T-cell (primary cell): ENCODE data around the gene PACS2. TPM values are rescaled to one million over a fixed set of nuclear protein-coding genes. Genes with fewer than 3 reads are reported as not detected.

Source experiments
- ATAC-seq, 4 experiments: fragments of 200-7000 bp in 3 of 4; fragments of 150-1000 bp in 1 of 4; cut with Tn5 transposase; replicated peaks in 1 of 4; 1 replicate in 3 of 4; 2 replicates in 1 of 4; pipeline ENCODE4 v1.10.0; 2021; ENCODE audit warnings: moderate library complexity in 3 of 4, mild to moderate bottlenecking in 2 of 4, moderate number of reproducible peaks in 1 of 4
- CTCF ChIA-PET, 2 donors: fragments of 300-600 bp; sonication (Branson Sonifier 250); formaldehyde crosslinking; loops; one replicate each; lab custom pipeline; 2022; ENCODE audit warnings: antibody characterized with exemption in 2 of 2; lab: Charles Lee
- POLR2A ChIA-PET, 2 donors: fragments of 300-600 bp; sonication (Branson Sonifier 250); formaldehyde crosslinking; loops; one replicate each; lab custom pipeline; 2022; ENCODE audit warnings: antibody characterized with exemption in 2 of 2; lab: Charles Lee
- DNase-seq, 35 experiments: peaks; one replicate each; pipeline versions ENCODE4 v3.0.0 to v3.0.0-alpha.2; 2013 to 2023
- H3K27ac ChIP-seq: one replicate; pipeline ENCODE4 v1.5.1; 2013; ENCODE audit warnings: low read length
- H3K27me3 ChIP-seq, 2 experiments: replicated peaks in 1 of 2; 1 replicate in 1 of 2; 2 replicates in 1 of 2; pipeline versions ENCODE4 v1.6.1 to v1.7.0; 2013; ENCODE audit warnings: low read length in 1 of 2, mixed read lengths in 1 of 2; ENCODE audit not compliant: control insufficient read depth in 2 of 2, insufficient read depth in 2 of 2; ENCODE audit errors: extremely low read depth in 1 of 2
- H3K36me3 ChIP-seq, 2 donors: 1 replicate in 1 of 2; 2 replicates in 1 of 2; pipeline versions ENCODE4 v1.6.1 to v1.7.0; 2013; ENCODE audit warnings: low read length in 1 of 2; ENCODE audit not compliant: control insufficient read depth in 2 of 2, insufficient read depth in 1 of 2; ENCODE audit errors: extremely low read depth in 1 of 2
- H3K4me1 ChIP-seq, 2 experiments: 1 replicate in 1 of 2; 2 replicates in 1 of 2; pipeline versions ENCODE4 v1.6.1 to v1.7.0; 2013; ENCODE audit warnings: low read length in 2 of 2, mixed read lengths in 1 of 2; ENCODE audit not compliant: insufficient read depth in 2 of 2, control insufficient read depth in 1 of 2; ENCODE audit errors: extremely low read depth in 1 of 2
- H3K4me3 ChIP-seq, 2 donors: 1 replicate in 1 of 2; 2 replicates in 1 of 2; pipeline versions ENCODE4 v1.5.1 to v1.7.0; 2013; ENCODE audit warnings: mild to moderate bottlenecking in 2 of 2, low read length in 1 of 2, moderate library complexity in 1 of 2; ENCODE audit not compliant: control insufficient read depth in 1 of 2; ENCODE audit errors: extremely low read depth in 1 of 2
- H3K9me3 ChIP-seq: 2 replicates; pipeline ENCODE4 v1.7.0; 2013
- H3K27ac Mint-ChIP-seq, 2 donors: one replicate each; pipeline ENCODE4 v1.8.0; 2020 to 2021; ENCODE audit warnings: mild to moderate bottlenecking in 2 of 2, mixed read lengths in 2 of 2
- H3K27me3 Mint-ChIP-seq, 2 donors: one replicate each; pipeline ENCODE4 v1.8.0; 2021 to 2022; ENCODE audit warnings: mixed read lengths in 2 of 2
- H3K36me3 Mint-ChIP-seq: one replicate; pipeline ENCODE4 v1.8.0; 2021; ENCODE audit warnings: mixed read lengths
- H3K4me1 Mint-ChIP-seq, 3 donors: one replicate each; pipeline ENCODE4 v1.8.0; 2020 to 2022; ENCODE audit warnings: mixed read lengths in 3 of 3, mild to moderate bottlenecking in 1 of 3
- H3K4me3 Mint-ChIP-seq, 3 donors: one replicate each; pipeline ENCODE4 v1.8.0; 2020 to 2022; ENCODE audit warnings: mild to moderate bottlenecking in 3 of 3, mixed read lengths in 3 of 3, moderate library complexity in 3 of 3
- H3K9me3 Mint-ChIP-seq, 3 donors: one replicate each; pipeline ENCODE4 v1.8.0; 2020 to 2022; ENCODE audit warnings: mixed read lengths in 3 of 3
- WGBS: methylation state at CpG from one replicate; pipeline ENCODE4 v1.1.5; 2013; ENCODE audit warnings: missing lambda C conversion rate; ENCODE audit not compliant: insufficient coverage; 5-methylcytosine and 5-hydroxymethylcytosine counted together
- total RNA-seq, 35 experiments: library from RNA in 6 of 35; stranded (reverse) in 6 of 35; fragments of 120-200 nt in 1 of 35; gene quantifications; one replicate each; pipeline versions ENCODE4 v1.2.1 to v1.2.4 and lab custom pipeline; 2013 to 2026

PACS2 gene
- total RNA-seq, 5 donors from 2014 or later (not counting 1 experiment from before 2014, with no cell fraction given), result 70.9 to 86.9 (median 78.0) TPM

DNA sequence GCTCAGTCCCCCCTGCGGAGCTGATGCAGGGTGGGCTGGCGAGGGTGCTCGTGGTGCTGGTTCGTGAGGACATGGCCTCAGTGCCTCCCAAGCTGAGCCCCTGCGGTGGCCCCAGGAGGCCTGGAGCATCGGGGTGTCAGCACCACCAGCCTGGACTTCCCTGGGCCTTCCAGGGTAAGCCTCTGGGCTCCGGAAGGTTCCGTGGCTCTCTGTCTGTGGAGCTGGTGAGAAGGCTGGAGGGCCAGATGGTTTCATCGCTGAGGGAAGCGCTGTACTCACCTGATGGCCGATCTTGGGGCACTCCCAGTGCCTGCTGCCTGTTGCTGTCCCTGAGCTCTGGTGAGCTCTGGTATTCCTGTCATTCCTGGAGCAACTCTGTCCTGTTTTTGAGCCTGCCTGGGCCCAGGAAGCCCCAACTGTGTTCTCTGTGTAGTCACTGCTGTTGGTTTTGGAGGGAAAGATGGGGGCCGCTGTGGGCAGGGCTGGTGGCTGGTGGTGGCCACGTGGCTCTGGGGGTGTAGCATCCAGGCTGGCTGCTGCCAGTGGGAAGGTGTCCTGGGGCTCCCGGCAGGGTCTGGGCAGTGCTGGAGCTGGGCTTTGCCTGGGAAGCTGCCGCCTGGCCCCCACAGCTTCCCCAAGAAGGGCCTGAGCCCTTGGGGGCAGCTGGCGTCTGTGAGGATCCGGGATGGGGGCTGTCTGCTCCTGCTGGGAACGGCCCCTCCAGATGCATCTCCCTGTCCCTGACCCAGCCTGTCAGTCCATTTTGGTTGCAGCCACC is 123.4 kb downstream of the PACS2 start:
- Histone ChIP-seq H3K4me3 (no peak overlapping the region), H3K4me1 (peaks cover 0 to 14% of the 10 kb centered on the region in 2 experiments), H3K27me3 (no peaks in the 10 kb centered on the region), H3K9me3 (no peaks in the 10 kb centered on the region), H3K36me3 (peaks cover 11 to 23% of the 10 kb centered on the region in 2 donors), H3K27ac (no peak overlapping the region)
- 95% methylated on average over 16 of the region's 18 CpGs for WGBS
- ChIA-PET CTCF (no interaction called here), POLR2A (no interaction called here)
- H3K4me3 Mint-ChIP-seq, result no peak overlapping the region
- H3K4me1 Mint-ChIP-seq, result peaks cover 13 to 27% (median 19%) of the 10 kb centered on the region in 3 donors
- ATAC-seq, result no peak
- no peak overlapping the region for H3K27ac Mint-ChIP-seq
- no peak for DNase-seq
- no peaks in the 10 kb centered on the region for H3K27me3 Mint-ChIP-seq
- H3K9me3 Mint-ChIP-seq, result no peaks in the 10 kb centered on the region
- H3K36me3 Mint-ChIP-seq, result peaks cover 4% of the 10 kb centered on the region

DNA sequence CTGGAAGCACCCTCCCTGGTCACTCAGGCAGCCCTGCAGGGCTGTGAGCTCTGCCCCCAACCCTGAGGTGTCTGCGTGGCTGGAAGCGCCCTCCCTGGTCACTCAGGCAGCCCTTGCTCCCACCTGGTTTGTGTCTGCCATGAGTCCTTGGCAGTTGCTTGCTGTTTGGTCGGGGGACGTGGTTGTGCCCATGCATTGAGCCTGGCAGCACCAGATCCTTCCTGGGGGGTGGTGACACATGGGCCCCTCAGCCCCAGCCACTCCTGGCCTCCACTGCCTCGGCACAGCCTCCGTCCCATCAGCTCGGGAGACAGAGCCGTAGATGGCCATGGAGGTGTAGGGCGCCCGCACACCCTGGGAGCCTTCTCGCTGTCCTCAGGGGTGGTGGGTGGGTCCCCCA is 124.6 kb downstream of the PACS2 start:
- Mint-ChIP-seq H3K9me3 (no peaks in the 10 kb centered on the region), H3K27ac (no peak overlapping the region), H3K27me3 (no peaks in the 10 kb centered on the region), H3K36me3 (peaks cover 4% of the 10 kb centered on the region), H3K4me1 (peaks cover 13 to 23% (median 13%) of the 10 kb centered on the region in 3 donors), H3K4me3 (no peak overlapping the region)
- H3K9me3 ChIP-seq, result no peaks in the 10 kb centered on the region
- CTCF ChIA-PET, result no interaction called here
- no peak overlapping the region for H3K27ac ChIP-seq
- no peak overlapping the region for H3K4me3 ChIP-seq
- no peak for DNase-seq
- H3K4me1 ChIP-seq, result peaks cover 0 to 14% of the 10 kb centered on the region in 2 experiments
- ATAC-seq, result no peak
- peaks cover 14 to 27% of the 10 kb centered on the region in 2 donors for H3K36me3 ChIP-seq
- POLR2A ChIA-PET, result no interaction called here
- no peaks in the 10 kb centered on the region for H3K27me3 ChIP-seq
- 90% methylated on average over 7 of the region's 11 CpGs for WGBS

DNA sequence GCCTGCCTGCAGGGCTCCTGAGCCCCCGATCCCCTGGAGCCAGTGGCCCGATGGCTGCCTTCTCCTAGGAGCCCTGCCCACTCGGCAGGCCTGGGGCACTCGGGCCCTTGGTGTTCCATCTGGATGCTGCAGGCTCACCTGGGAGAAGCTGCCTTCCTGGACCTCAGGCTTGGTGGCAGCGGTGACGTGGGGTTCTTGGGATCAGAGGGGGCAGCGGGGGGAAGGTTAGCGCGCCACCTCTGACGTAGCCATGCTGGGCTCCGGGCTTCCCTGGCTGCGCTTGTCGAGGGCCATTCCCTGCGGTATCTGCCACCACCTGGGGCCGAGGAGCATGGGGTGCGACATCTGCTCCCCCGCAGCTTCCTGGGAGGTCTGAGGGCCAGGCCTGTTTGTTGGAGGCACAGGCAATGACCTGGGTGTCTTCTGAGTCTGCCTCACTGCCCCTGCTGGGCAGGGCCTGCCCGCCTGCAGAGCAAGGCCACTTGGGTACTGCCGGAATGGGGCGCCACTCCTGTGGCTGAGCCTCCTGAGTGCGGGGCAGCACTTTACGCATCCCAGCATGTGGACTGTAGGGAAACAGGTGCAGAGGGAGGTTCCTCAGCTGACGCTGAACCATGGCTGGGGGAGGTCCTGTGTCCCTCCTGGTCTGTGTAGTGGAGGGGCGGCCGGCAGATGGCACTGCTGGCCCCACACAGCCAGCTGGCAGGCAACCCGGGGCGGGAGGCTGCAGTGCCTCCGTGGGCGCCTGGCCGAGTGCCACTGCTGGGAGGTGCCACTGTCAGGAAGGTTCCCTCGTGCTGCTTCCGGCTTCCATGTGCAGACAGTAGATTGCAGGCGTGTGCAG is 125.4 kb downstream of the PACS2 start:
- peaks cover 4% of the 10 kb centered on the region for H3K36me3 Mint-ChIP-seq
- no peak for ATAC-seq
- H3K4me1 Mint-ChIP-seq, result peaks cover 10 to 20% (median 10%) of the 10 kb centered on the region in 3 donors
- no peak for DNase-seq
- no peak overlapping the region for H3K4me3 ChIP-seq
- H3K27me3 ChIP-seq, result no peaks in the 10 kb centered on the region
- peaks cover 0 to 14% of the 10 kb centered on the region in 2 experiments for H3K4me1 ChIP-seq
- peaks cover 14 to 27% of the 10 kb centered on the region in 2 donors for H3K36me3 ChIP-seq
- ChIA-PET POLR2A (no interaction called here), CTCF (no interaction called here)
- 96% methylated on average over 32 of the region's 33 CpGs for WGBS
- H3K27ac ChIP-seq, result no peak overlapping the region
- no peaks in the 10 kb centered on the region for H3K9me3 Mint-ChIP-seq
- no peak overlapping the region for H3K4me3 Mint-ChIP-seq
- no peak overlapping the region for H3K27ac Mint-ChIP-seq
- H3K9me3 ChIP-seq, result no peaks in the 10 kb centered on the region
- no peaks in the 10 kb centered on the region for H3K27me3 Mint-ChIP-seq

DNA sequence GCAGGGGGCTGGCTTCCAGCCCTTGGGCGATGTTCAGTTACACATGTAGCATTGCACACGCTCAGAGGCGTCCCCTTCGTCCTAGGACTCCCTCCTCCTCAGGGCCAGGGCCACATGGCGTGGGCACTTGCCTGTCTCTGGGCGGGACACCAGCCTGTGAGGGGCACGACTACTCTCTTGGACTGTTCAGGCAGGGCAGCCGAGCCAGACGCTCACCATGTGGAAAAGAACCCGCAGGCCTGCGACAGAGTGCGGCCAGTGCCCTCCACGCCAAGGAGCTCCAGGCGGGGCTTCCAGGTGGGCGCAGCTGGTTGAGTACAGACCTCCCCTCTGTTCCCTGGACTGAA is 126.0 kb downstream of the PACS2 start:
- Histone ChIP-seq H3K36me3 (peaks cover 14 to 27% of the 10 kb centered on the region in 2 donors), H3K27ac (no peak overlapping the region), H3K27me3 (no peaks in the 10 kb centered on the region), H3K4me3 (no peak overlapping the region), H3K4me1 (peaks cover 0 to 14% of the 10 kb centered on the region in 2 experiments), H3K9me3 (no peaks in the 10 kb centered on the region)
- over 99% methylated on average over 12 of the region's 15 CpGs for whole genome bisulfite sequencing
- H3K4me3 Mint-ChIP-seq, result no peak overlapping the region
- no peaks in the 10 kb centered on the region for H3K27me3 Mint-ChIP-seq
- POLR2A ChIA-PET, result no interaction called here
- H3K27ac Mint-ChIP-seq, result no peak overlapping the region
- DNase-seq (no peak), ATAC-seq (no peak)
- peaks cover 4% of the 10 kb centered on the region for H3K36me3 Mint-ChIP-seq
- peaks cover 7 to 14% (median 7%) of the 10 kb centered on the region in 3 donors for H3K4me1 Mint-ChIP-seq
- H3K9me3 Mint-ChIP-seq, result no peaks in the 10 kb centered on the region
- CTCF ChIA-PET, result no interaction called here

DNA sequence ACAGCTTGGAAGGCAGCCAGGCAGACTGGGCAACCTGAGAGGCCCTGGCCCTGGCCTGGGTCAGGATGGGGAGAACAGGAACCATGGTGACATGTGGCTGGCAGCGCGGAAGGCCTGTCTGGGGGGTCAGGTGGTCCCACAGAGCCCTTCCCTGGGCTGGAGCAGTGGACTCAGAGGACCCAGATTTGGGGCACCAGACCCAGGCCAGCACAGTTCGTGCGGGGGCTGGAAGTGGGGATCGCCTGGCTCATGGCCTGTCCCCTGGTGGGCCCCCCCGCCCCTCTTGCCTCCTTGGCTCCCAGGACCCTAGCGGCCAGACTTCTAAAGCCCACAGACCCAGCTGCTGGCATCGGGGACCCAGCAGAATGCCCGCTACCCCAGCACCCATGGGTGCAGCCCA is 126.4 kb downstream of the PACS2 start:
- no peak for DNase-seq
- Histone ChIP-seq H3K9me3 (no peaks in the 10 kb centered on the region), H3K4me3 (no peak overlapping the region), H3K27ac (no peak overlapping the region), H3K27me3 (no peaks in the 10 kb centered on the region), H3K36me3 (peaks cover 14 to 27% of the 10 kb centered on the region in 2 donors), H3K4me1 (peaks cover 0 to 14% of the 10 kb centered on the region in 2 experiments)
- no peaks in the 10 kb centered on the region for H3K9me3 Mint-ChIP-seq
- peaks cover 4% of the 10 kb centered on the region for H3K36me3 Mint-ChIP-seq
- ChIA-PET CTCF (no interaction called here), POLR2A (no interaction called here)
- no peaks in the 10 kb centered on the region for H3K27me3 Mint-ChIP-seq
- H3K27ac Mint-ChIP-seq, result no peak overlapping the region
- WGBS, result 98% methylated on average over 9 of the region's 9 CpGs
- H3K4me3 Mint-ChIP-seq, result no peak overlapping the region
- peaks cover 4 to 10% (median 4%) of the 10 kb centered on the region in 3 donors for H3K4me1 Mint-ChIP-seq
- ATAC-seq, result no peak

DNA sequence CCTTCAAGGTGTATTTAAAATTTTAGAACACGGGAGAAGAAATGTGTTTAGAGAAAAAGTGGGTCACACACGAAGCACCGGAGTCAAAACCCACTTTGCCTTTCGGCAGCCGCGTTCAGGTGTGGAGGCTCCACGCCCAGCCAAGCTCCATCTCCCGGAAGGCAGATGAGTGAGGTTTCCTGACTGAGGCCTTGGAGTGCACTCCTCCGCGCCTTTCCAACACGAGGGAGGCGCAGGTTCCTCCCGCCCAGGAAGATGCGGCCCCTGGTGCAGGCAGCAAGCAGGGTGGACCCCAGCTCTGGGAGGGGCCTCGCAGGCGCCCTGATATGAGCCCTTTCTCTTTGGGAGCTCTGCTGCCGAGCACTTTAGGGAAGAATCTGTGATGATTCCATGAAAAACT is 127.6 kb downstream of the PACS2 start:
- peaks cover 17 to 23% of the 10 kb centered on the region in 2 donors for H3K36me3 ChIP-seq
- no peak for DNase-seq
- no peak for ATAC-seq

More for the DNA sequence above, 127.6 kb downstream of the PACS2 start:
- no peaks in the 10 kb centered on the region for H3K9me3 ChIP-seq
- Mint-ChIP-seq H3K4me3 (no peak overlapping the region), H3K36me3 (peaks cover 4% of the 10 kb centered on the region), H3K27me3 (no peaks in the 10 kb centered on the region), H3K27ac (no peak overlapping the region), H3K4me1 (peaks cover 2 to 5% (median 2%) of the 10 kb centered on the region in 3 donors), H3K9me3 (no peaks in the 10 kb centered on the region)
- H3K27ac ChIP-seq, result no peak overlapping the region
- ChIA-PET POLR2A (no interaction called here), CTCF (no interaction called here)
- no peak overlapping the region for H3K4me3 ChIP-seq
- 96% methylated on average over 11 of the region's 17 CpGs for WGBS
- peaks cover 0 to 12% of the 10 kb centered on the region in 2 experiments for H3K4me1 ChIP-seq
- no peaks in the 10 kb centered on the region for H3K27me3 ChIP-seq
